GM21786 (cell line): ENCODE data around the gene DHCR24.
"Not testable (repeated sequence)": the region's sequence is repeated elsewhere in the genome, so short reads cannot be mapped to it uniquely, and the experiment has no call there.

Source experiments
- ATAC-seq: cut with Tn5 transposase; IDR thresholded peaks from one replicate; pipeline ENCODE4 v1.9.1; 2021; ENCODE audit not compliant: unreplicated experiment

Gene DHCR24

DNA sequence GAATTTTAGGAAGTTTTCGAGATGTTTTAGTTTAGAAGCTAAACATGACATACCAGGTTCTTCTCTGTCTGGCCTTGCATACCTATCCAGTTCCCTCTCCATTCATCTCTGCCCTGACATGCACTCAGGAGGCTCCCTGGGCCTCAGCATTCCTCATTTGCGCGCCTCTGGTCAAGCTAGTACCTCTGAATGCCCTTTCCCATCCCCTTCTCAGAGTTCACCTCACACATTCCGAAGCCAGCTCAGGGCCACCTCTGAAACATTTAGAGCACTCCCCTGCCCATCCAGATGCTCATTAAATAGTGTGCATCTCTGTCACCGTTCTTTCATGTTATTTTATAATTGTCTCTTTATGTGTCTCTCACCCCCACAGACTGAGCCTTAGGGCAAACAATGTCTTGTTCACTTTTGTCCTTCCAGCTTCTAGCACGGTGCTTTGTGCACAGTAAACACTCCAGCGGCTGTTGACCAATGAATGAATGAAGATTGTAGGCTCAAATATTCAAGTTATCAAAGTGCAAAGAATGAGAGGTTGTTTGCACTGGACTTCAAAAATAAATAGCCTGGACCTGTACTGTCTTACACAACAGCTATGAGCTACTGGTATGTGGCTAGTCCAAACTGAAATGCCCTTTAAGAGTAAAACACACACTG is 1.2 kb upstream of the DHCR24 start:
- no peak for ATAC-seq

DNA sequence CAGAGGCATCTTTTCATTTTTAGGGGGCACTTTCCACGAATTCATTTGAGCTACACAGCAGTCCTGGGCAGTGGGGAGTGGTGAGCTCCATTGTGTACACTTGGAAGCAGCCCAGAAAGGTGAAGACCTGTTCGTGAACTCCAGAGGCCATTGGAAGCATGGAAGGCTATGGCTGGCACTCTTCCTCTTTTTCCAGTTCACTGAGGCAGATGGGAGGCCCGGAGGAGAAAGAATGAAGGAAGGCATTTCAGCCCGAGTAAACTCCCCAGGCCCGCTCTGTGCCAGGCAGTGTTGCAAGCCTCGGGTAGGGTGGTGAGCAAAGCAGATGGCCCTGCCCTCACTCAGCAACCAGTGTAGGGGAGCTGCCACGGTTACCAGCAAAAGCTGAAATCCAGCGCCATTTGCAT is 673 bp upstream of the DHCR24 start:
- no peak for ATAC-seq

DNA sequence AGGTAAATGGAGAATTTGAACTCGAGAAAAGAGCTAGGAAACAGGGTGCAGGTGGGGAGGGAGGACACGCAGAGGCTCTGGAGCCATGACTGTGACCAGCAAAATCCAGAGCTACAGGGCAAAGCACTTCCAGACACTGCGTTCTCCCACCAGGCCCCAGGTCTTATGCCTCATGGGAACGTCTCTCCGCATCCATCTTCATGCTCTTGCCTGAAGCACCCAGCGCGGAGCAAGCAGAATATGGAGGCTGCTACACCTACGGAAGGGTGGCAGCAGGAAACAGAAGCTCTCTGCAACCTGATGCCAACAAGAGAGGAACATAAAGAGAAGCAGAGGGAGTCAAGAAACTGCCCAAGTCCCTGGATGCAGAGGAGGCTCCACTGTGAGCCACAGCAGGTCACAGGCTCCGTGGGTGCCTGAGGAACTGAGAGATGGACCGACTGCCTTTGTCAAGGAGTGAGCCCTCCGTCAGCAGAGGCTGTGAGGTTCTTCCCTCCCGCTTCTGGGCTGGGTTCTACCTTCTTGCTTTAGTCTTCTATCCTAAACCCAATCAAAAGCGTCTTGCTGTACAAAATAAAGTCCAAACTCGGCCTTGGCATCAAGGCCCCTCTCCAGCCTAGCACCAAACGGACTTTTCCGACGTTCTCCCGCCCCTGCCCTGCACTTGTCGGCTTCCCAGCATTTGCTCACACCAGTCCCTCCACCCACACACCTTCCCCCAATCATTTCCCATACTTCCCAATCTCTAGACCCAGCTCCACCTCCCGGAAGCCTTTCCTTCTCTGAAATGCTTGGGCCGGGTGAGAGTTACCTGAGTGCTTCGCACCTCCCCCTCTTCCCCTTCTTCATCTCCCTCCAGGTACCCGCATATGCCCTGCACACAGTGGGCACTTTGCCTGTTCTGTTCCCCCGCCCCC is 930 bp downstream of the DHCR24 start:
- ATAC-seq = no peak

DNA sequence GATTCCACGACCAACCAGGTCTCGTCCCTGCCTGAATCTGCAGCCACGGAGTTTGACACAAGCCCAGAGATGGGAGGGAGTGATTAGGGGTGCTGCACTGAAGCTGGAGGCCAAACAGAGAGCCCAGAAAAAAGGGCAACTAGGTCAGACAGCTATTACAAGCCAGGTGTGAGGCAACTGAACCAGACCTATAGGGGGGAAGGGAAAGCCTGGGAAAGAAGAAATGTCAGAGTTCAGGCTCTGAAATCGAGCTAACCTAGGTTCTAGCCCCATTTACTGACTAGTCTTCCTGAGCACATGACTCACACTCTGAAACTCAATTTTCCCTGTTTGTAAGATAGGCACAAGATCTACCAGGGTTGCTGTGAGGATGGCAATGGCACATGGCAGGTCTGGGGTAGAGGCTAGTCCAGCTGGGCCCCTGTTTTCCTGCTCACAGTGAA is 1.7 kb downstream of the DHCR24 start:
- ATAC-seq = no peak

DNA sequence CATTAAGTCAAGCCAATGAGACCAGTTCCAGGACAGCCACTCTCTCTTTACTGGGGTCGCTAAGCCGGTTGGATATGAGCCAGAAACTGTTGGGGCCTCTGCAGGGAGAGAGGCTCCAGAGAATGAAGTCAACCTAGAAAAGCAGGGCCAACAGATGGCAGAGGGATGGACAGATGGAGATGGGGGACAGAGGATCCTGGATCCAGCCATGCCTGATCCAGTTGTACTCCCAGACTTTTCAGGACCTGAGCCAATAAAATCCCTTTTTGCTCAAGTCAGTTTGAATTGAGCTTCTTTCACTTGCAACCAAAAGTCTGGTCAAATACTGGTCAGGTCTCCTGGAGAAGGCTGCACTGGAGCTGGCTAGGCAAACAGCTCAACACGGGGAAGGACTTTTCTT is 2.2 kb downstream of the DHCR24 start:
- ATAC-seq = no peak

DNA sequence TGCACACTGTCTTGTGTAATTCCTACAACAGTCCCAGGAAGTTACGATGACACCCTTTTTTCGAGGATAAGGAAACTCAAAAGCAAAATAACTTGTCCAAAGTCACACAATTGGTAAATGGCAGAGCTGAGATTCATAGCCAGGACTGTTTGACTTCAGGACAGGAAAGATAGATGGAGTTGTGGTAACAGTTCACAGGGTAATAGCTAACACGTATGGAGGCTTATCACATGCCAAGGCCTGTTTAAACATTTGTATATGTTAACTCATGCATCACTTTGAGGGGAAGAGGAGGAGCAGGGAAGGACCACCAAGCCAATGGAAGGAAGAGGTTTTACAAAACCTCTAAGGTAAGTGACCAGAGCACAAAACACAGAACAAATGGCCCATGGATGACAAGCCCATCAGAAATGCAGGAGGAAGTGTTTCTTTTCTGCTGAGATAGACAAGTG is 2.8 kb downstream of the DHCR24 start:
- no peak for ATAC-seq

DNA sequence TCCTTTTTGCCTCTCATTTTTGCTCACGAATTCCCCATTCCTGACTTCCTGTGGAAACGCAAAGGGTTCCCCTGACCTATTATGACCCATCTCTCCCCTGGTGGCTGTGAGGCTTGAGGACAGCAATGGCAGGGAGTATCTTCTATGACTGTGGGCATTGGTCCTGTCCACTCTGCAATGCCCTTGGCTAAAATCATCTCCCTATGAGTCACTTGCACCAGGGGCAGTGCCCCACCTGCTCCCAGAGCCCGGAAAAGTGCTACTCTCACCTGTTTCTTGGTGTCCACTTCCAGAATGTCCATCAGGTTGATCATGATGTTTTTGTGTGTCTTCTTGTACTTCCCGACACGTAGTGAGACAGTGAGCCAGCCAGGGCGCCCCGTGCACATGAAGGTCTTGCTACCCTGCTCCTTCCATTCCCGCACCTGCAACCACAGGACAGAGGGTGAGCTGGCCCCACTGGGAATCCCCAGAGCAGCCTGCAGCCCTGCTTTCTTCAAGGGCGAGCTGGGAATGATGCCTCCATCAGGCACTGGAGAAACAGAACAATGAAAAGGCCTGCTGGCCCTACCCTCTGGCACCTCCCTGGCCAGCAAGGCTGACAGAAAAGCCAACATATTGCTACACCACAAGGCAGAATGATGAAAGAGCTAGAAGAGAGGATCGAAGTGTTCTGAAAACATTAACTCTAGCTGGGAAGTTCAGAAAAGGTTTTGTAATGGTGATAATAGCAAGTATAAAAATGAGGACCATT is 3.5 kb downstream of the DHCR24 start:
- no peak for ATAC-seq

DNA sequence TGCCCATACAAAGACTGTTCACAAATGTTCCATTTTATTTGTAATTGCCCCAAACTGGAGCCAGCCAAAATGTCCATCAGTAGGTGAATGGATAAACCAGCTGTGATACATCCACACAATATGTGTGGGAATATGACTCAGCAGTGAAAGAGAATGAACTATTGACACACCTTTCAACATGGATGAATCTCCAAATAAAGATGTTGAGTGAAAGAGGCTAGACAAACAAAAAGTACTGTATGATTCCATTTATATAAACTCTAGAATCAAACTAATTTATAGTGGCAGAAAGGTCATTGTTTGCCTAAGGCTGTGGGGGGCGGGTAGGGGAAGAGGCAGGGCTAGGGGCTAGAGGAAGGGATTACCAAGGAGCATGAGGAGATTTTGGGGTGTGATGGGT is 4.5 kb downstream of the DHCR24 start:
- ATAC-seq = no peak

DNA sequence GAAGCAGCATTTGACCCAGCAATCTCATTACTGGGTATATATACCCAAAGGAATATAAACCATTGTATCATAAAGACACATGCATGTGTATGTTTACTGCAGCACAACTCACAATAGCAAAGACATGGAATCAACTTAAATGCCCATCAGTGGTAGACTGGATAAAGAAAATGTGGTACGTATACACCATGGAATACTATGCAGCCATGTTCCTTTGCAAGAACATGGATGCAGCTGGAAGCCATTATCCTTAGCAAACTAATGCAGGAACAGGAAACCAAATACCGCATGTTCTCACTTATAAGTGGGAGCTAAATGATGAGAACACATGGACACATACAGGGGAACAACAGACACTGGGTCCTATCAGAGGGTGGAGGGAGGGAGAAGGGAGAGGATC is 5.4 kb downstream of the DHCR24 start:
- ATAC-seq = not testable (repeated sequence)

DNA sequence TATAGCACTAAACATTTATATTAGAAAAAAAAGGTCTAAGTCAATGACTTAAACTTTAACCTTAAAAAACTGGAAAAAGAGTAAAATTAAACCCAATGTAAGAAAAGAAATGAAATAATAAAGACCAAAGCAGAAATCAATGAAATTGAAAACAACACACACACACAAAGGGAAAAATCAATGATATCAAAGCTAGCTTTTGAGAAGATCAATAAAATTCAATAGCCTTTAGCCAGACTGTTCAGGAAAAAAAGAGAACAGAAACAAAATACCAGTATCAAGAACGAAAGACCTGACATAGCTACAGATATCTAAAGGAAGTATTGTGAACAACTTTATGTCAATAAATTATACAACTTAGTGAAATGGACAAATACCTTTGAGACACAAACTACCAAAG is 7.1 kb downstream of the DHCR24 start:
- no peak for ATAC-seq

DNA sequence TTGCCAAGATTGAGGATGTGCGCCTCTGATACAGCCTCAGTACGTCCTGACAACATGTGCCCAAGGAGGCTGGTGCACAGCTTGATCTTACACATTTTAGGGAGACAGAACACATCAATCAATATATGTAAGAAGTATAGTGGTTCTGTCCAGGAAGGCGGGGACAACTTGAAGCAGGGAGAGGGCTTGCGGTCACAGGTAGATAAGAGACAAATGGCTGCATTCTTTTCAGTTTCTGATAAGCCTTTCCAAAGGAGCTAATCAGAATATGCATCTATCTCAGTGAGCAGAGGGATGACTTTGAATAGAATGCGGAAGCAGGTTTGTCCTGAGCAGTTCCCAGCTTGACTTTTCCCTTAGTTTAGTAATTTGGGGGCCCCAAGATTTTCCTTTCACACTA is 10.2 kb downstream of the DHCR24 start:
- no peak for ATAC-seq

DNA sequence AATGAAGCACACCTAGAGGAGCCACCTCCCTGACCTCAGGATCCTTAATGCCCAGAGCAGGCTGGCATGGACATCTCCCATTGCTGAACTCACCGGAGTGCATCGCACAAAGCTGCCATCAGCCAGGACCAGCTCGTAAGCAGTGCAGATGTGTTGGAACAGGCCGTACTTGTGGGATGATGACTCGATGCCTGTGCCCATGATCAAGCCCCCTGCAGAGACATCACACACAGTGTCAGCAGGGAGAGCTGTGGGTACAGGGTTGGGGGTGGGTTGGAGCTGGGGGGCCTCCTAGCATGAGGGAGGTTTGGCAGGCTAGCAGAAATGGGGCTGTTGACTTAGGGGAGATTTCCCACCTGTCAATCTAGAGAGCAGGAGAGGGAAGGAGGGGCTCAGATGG is 12.0 kb downstream of the DHCR24 start:
- no peak for ATAC-seq

DNA sequence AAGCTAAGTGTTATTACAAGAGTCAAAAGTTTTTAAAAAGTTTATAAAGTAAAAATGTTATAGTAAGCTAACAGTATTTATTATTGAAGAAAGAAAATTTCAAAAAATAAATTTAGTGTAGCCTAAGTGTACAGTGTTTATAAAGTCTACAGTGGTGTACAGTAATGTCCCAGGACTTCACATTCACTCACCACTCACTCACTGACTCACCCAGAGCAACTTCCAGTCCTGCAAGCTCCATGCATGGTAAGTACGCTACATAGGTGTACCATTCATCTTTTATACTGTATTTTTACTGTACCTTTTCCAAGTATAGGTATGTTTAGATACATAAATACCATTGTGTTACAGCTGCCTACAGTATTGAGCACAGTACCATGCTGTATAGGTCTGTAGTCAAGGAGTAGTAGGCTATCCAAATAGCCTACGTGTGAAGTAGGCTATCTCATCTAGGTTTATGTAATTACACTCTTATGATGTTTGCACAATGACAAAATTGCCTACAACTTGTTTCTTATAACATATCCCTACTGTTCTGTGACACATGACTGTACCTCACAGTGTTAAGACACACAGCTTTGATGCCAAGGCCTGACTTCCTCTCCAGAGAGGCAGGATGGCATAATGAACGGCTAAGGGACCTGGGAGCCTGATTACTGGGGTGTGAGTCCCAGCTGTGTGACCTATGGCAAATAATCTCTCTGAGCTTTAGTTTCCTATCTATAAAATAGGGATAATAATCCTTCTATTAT is 12.7 kb downstream of the DHCR24 start:
- no peak for ATAC-seq

DNA sequence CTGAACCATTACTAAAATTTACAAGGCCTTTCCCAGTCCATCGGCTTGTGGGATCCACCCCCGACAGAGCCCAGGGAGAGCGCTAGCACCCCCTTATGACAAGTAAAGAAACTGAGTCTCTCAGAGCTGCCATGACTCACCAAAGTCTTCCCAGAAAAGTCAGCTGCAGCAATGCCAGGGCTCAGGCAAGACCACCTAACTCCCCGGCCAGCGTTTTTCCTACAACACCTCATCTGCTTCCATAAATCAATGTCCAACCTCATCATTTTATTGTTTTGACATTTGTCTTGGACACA is 15.0 kb downstream of the DHCR24 start:
- no peak for ATAC-seq

DNA sequence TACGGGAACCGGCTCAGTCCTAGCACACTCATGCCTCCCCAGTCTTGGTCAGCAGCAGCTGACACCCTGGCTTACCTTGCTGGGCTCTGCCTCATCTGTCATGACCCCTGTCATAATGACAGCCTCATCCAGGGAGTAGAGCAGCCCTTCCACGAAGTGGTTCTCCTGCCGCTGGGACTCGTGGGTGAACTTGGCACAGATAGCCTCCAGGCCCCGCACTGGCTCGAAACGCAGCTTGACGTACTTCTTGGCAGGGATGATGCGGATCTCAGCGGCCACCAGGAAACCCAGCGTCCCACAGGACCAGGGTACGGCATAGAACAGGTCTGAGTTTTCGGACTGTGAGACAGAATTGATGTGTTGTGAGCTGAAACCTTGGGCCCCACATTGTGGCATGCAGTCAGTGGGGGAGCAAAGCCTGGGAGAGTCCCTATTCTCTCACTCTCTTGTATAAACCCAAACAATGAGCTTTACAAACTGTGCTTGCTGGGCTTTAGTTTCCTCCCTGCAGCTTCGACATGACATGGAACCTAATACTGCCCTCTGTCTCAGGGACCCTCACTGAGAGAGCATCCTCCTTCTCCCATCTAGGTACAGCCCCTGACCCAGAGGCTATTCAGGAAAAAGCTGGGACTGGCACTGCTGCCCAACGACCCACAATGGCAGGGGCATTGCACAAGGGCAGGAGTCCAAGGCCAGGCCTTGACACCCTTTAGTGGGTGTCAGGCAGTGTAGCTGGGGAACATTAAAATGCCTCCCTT is 15.5 kb downstream of the DHCR24 start:
- no peak for ATAC-seq

DNA sequence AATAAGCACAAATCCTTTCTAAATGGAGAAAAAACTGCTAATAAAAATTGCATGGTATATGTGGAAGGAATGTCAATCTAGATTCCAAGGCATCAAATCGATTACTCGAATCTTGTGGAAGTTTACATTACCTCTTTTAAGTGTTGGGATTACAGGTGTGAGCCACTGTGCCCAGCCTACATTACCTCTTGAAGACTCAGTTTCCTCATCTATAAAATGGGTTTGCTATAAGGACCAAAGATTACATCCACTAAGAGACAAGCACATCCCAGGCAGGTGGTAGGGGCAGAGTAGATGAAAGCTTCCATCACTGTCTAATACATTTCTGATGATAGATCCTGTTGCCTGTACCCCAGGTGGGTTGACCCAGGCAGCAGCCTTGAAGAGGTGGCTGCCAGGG is 16.1 kb downstream of the DHCR24 start:
- ATAC-seq = no peak

DNA sequence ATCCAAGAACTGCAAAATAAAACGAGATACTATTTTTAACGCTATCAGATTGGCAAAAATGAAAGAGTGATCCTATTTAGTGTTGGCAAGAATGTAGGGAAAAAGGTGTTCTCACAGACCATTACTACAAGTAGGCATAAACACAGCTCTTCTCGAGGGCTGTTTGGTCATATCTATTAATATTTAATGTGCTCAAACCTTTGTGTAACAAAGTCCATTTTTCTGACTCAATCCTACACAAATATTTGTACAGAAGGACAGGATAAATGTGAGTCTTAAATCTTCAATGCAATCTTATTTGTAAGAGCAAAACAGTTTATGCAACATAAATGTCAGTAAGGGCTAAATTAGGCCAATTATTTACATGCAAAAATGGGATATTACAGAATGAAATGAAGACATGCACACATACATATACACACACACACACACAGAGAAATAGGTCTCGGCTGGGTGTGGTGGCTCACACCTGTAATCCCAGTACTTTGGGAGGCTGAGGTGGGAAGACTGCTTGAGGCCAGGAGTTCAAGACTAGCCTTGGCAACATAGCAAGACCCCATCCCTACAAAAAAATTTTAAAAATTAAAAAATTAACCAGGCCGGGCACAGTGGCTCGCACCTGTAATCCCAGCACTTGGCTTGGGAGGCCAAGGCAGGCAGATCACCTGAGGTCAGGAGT is 17.7 kb downstream of the DHCR24 start:
- ATAC-seq = no peak

DNA sequence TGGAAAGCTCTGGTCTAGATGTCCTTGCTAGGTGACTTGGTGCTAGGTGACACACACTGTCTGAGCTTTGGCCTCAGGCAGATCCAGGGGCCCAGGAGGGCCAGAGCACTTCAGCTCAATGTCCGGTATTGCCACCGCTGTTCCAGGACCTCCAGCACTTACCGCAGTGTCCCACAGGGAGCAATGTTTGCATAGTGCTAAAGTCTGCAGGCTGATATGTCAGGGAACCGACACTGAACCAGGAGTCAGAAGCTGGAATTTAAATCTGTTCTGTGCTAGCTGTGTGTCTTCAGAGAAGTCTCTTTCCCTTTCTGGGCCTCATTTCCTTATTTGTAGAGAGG is 19.3 kb downstream of the DHCR24 start:
- ATAC-seq = no peak

DNA sequence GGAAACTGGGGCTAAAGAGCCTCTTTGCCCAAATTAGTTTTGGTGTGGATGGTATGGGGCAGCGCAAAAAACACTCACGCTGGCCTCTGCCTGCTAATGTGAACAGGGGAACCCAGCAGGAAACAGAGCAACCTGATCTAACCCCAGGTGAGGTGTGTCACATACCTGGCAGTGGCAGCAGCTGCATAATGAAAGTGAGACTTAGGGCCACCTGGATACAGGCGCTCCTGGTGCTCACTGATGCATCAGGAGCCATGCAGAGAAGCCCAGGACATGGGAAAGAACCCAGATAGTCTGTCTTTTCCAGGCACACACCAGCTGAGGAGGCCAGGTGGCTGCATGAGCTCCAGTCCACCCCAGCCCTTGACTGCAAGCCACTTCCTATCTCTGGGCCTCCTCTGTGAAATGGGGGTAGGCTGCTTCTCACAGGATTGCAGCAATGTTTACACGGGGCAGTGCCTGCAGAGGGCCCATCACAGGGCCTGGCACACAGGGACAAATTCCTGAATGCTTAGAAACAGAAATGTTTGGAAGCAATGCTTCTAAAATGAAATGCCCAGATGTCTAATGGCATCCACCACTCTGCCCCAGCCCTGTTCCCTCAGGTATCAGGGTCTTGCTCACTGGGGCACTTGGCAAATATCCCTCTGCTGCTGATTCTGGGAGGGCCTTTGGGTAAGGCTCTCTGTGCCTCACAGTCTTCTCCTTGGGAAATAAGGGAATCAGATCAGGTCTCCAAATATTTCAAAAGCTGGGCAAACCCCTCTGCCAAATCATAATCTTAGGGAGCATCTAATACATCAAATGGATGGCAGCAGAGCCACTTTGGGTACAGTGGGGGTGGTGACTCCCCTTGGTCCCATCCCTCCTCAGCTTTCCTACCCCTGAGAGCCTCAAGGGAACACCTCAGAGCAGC is 19.9 kb downstream of the DHCR24 start:
- no peak for ATAC-seq
